CD4-positive, alpha-beta T cell treated with Interleukin-4 for 4 hours (primary cell): ENCODE results near the gene PCDH9.
"Not testable (repeated sequence)": the region's sequence is repeated elsewhere in the genome, so short reads cannot be mapped to it uniquely, and the experiment has no call there.

Experiments
- DNase-seq: peaks from one replicate; pipeline ENCODE4 v3.0.0-alpha.2; 2020

The PCDH9 gene

GRCh38 chr13:67123165-67123564 lies 107.0 kb downstream of the PCDH9 start:
- no peak for DNase-seq

GRCh38 chr13:67122251-67122650 lies 107.9 kb downstream of the PCDH9 start:
- no peak for DNase-seq

- no peak for DNase-seq
Observed at GRCh38 chr13:67120872-67121531, 109.1 kb downstream of the PCDH9 start.

- DNase-seq = no peak
Observed at GRCh38 chr13:67119481-67119894, 110.6 kb downstream of the PCDH9 start.

- no peak for DNase-seq
Observed at GRCh38 chr13:67118277-67118676, 111.9 kb downstream of the PCDH9 start.

GRCh38 chr13:67117010-67117550 lies 113.1 kb downstream of the PCDH9 start:
- no peak for DNase-seq

- DNase-seq = no peak
Observed at GRCh38 chr13:67107979-67108378, 122.2 kb downstream of the PCDH9 start.

GRCh38 chr13:67106502-67107057 lies 123.6 kb downstream of the PCDH9 start:
- no peak for DNase-seq

GRCh38 chr13:67101730-67102467 lies 128.2 kb downstream of the PCDH9 start:
- DNase-seq = no peak

- DNase-seq = no peak
Observed at GRCh38 chr13:67100730-67101129, 129.4 kb downstream of the PCDH9 start.

- no peak for DNase-seq
Observed at GRCh38 chr13:67099494-67099893, 130.6 kb downstream of the PCDH9 start.

GRCh38 chr13:67097892-67098452 lies 132.2 kb downstream of the PCDH9 start:
- no peak for DNase-seq

- DNase-seq = not testable (repeated sequence)
Observed at GRCh38 chr13:67096893-67097292, 133.2 kb downstream of the PCDH9 start.

- no peak for DNase-seq
Observed at GRCh38 chr13:67096418-67096817, 133.7 kb downstream of the PCDH9 start.

- DNase-seq = no peak
Observed at GRCh38 chr13:67095621-67096020, 134.5 kb downstream of the PCDH9 start.

- DNase-seq = no peak
Observed at GRCh38 chr13:67094952-67095351, 135.2 kb downstream of the PCDH9 start.

- no peak for DNase-seq
Observed at GRCh38 chr13:67094078-67094477, 136.1 kb downstream of the PCDH9 start.

- no peak for DNase-seq
Observed at GRCh38 chr13:67091603-67092002, 138.5 kb downstream of the PCDH9 start.

GRCh38 chr13:67090856-67091255 lies 139.3 kb downstream of the PCDH9 start:
- no peak for DNase-seq

GRCh38 chr13:67087527-67087926 lies 142.6 kb downstream of the PCDH9 start:
- no peak for DNase-seq

- DNase-seq = no peak
Observed at GRCh38 chr13:67086260-67086659, 143.9 kb downstream of the PCDH9 start.

- DNase-seq = no peak
Observed at GRCh38 chr13:67084066-67084465, 146.1 kb downstream of the PCDH9 start.

GRCh38 chr13:67083519-67083918 lies 146.6 kb downstream of the PCDH9 start:
- no peak for DNase-seq

- no peak for DNase-seq
Observed at GRCh38 chr13:67080351-67080750, 149.8 kb downstream of the PCDH9 start.
